SIG-M5 (cell line): ENCODE measurements around the gene CDK5RAP2.

Source experiments
- DNase-seq: peaks from one replicate; lab custom pipeline; 2025; lab: John Stamatoyannopoulos, UW

The CDK5RAP2 gene

GRCh38 chr9:120399940-120400339 lies 180.0 kb downstream of the CDK5RAP2 start:
- DNase-seq: no peak

GRCh38 chr9:120398286-120398685 lies 181.7 kb downstream of the CDK5RAP2 start:
- DNase-seq: no peak

- DNase-seq: no peak
These were observed 182.5 kb downstream of the CDK5RAP2 start for GRCh38 chr9:120397453-120397852.

GRCh38 chr9:120396931-120397330 lies 183.0 kb downstream of the CDK5RAP2 start:
- no peak for DNase-seq

DNA sequence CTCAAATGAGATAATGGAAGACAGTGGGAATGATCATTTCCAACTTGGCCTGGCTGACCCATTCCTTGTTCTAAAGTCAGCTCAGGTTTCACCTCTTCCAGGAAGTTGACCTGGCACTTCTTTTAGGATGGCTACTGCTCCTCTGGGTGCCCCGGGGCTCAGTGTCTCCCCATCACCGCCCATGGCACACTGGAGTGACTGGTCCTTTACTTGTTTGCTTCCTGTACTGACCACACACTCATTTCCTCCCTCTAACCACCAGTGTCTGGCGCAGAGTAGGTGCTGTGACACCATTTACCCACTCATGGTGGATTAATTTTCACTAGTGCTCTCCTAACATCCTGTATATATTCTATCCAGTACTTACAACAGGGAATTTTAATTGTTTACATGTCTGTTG lies 183.5 kb downstream of the CDK5RAP2 start:
- DNase-seq: no peak

DNA sequence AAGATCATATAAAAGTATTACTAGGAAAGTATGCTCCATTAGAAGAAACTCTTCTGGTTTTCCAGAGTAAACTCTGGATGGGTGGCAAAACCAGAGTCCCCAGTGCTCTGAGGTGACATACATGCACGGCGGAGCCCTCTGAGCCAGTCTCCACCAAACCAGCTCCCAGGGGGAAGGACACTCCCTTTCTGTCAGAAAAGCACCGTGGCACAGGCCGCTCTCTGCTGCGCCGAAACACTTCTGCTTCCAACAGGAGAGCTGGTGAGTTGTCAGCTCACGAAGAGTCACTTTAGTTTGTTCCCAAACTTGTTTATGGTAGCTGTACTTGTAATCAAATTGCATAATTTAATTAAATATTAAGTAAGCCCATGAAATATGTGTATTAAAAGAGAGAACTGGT lies 184.6 kb downstream of the CDK5RAP2 start:
- DNase-seq: no peak

- DNase-seq: no peak
These were observed 185.8 kb downstream of the CDK5RAP2 start for GRCh38 chr9:120394058-120394669.

DNA sequence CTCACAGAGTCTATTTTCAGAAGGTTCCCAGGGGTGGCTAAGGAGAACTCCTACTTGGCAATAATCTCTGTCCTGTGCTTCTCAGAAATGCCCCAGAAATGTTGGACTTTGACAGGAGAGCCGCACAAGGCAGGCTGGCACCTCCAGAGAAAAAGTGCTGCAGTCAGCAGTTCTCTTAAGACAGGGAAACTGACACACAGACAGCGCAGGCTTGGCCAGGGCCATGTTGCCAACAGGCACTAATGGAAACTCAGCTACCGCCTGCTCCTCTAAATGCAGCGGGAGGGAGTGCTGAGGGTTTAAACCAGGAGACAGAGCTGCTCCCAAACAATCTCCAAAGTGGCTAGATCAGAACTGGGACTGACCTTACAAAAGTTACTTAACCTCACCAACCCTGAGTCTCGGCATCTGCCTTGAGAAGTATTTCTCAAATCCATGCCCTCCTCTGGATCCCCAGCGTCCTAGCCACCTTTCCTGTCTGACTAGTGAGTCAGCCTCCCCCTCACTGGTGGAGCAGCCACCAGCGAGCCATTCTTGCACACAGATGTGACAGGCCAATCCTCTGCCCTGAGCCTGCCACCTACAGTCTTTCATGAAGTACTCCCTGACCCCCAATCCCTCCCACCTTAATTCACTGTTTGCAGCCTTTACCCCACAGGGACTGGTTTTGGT lies 186.4 kb downstream of the CDK5RAP2 start:
- no peak for DNase-seq

DNA sequence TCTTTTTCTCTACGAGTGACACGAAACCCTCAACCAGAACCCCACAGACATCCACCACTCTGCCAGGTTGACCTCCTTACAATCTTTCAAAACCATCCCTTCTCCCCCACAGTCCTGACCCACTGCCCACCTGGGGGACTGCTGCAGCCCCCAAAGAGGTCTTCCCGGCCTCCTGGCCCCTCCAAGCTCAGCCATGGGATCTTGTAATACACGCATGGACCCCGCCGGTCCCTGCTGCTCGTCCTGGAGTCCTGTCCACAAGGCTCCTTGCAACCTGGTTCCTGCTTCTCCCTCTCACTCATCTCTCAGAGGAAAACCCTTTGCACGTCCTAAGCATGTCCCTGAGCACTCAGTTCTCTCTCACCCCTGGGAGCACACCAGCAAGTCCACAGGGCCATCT lies 187.3 kb downstream of the CDK5RAP2 start:
- no peak for DNase-seq

GRCh38 chr9:120392245-120392644 lies 187.7 kb downstream of the CDK5RAP2 start:
- DNase-seq: no peak

GRCh38 chr9:120391691-120392090 lies 188.3 kb downstream of the CDK5RAP2 start:
- no peak for DNase-seq

GRCh38 chr9:120390637-120391190 lies 189.3 kb downstream of the CDK5RAP2 start:
- no peak for DNase-seq

DNA sequence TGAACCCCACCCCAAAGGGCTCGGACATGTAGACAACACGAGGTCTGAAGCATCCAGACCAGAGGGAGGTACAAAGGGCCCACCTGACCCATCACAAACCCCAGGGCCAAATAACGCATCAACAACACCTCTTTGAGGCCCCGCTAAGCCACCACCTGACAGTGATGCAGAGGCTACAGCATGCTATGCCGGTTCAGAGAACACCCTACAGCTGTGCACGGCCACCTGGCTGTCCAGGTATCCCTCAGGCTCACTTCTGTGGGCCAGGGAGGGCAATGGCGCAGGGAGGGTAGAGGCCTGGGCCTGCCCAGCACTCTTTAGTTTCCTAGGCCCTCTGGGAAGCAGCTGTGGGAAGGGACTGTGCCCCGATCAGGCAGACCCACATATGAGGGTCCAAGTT lies 190.1 kb downstream of the CDK5RAP2 start:
- no peak for DNase-seq

- no peak for DNase-seq
These were observed 190.7 kb downstream of the CDK5RAP2 start for GRCh38 chr9:120389300-120389699.

DNA sequence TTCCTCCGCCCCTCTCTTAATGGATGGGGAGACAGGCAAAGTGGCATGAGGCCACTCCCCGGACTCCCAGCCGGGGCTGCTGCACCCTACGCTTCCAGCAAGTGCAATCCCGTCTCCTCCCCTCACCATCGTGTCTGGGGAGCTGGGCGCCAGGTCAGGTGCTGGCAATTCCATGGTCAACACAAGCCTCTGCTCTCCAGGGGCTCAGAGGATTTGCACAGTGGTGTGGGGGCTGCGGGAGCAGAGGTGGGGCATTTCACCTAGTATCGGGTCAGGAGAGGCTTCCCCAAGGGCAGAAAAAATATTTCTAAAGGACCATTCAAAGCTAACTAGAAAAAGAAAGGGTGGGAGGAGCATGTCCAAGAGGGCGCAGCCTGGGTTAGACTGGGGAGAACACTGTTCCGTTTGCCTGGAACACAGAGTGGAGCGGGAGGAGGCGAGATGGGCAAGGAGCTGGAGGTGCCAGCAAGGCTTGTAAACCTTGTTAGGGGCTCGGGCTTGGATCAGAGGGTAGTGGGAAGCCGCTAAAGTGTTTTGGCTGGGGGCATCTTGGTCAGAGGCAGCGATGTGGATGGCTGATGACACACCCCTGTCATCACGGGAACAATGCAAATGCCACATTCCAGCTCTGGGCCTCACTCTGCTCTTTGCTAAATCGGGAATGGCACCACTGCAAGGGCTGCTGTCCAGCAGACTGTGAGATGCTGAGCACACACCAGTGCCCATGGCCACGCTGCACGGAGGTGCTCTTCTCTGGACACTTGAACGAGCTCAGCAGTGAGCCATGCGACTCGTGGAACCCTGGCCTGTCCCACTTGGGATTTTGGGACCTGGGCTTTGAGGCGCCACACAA lies 191.7 kb downstream of the CDK5RAP2 start:
- no peak for DNase-seq

- DNase-seq: no peak
These were observed 192.5 kb downstream of the CDK5RAP2 start for GRCh38 chr9:120387257-120388002.

DNA sequence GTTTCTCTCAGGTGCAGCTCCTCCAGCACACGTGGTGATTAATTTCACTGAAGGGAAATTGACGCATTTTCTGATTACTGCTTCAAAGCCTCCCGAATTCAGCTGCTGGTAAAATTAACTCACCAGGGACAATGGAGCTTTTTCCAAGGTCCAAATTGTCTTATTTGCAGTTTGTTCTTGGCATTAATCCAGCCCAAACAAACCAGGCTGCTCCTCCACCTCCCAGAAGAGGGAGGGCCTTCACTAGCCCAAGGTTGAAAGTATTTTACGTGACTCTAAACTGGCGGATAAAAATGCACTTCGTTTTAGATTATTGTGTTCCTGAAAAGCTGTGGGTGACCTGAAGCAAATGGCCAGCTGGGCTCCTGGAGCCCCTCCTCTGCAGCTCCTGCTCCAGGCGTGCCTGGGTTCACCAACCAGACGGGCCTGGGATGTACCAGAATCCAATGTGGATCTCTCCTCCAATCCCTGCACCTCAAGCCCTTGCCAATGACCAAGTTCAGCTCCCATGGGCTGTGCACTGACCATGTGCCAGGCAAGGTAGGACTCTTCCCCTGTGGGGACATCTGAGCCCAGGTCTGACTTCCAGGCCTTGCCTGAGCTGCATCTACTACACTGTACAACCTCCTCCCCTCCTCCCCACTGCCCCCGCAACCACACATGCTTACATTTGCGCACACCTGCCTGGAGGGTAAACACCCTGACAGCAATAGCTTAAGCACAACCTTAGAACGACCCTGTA lies 193.4 kb downstream of the CDK5RAP2 start:
- no peak for DNase-seq

DNA sequence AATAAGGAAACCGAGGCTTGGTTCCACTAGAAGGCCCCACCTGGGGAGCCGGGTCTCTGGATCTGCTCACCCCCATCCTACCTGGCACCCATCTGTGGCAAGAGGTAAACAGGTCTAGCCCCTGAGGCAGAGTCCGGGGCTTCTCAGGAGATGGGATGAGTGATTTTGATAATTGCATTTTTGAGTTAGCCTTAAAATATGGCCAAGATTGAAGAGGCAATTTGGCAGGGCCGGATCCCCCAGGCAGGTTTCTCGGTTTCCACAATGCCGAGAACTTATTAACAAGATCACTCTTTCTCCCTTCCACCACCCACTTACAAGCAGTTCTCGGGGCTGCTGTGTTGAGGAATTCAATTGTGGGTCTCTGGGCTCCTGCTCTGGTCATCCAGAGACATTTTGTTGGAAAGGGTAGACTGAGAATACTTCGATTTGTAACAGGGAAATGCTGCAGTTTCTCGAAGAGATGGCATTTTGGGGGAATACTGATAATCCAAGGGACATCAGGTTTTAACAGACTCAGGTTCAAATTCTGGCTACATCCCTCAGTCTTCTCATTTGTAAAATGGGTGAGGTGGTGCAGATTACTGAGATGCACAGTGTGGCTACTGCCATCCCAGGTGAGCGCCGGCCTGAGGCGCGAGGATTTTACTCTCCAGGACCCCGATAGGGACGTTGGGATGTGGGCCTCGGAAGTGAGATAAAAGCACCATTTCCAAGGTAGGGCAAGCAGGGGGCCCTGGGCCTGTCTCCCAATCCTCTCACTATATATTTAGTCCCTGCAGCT lies 194.2 kb downstream of the CDK5RAP2 start:
- no peak for DNase-seq

- no peak for DNase-seq
These were observed 195.1 kb downstream of the CDK5RAP2 start for GRCh38 chr9:120384925-120385272.
